Subcutaneous abdominal adipose tissue (tissue), 5 donors: ENCODE results near the gene DNAH11.
"Not testable (repeated sequence)": the region's sequence is repeated elsewhere in the genome, so short reads cannot be mapped to it uniquely, and the experiment has no call there.

ENCODE experiments used
- H3K27ac ChIP-seq: one replicate; pipeline ENCODE4 v1.7.0; 2013; ENCODE audit warnings: low read depth, mild to moderate bottlenecking, inconsistent platforms, low read length, moderate library complexity
- H3K27me3 ChIP-seq, 5 donors: one replicate each; pipeline ENCODE4 v1.7.0; 2013; ENCODE audit warnings: low read length in 5 of 5, inconsistent platforms in 1 of 5; ENCODE audit not compliant: control insufficient read depth in 5 of 5, insufficient read depth in 4 of 5
- H3K36me3 ChIP-seq, 5 donors: one replicate each; pipeline ENCODE4 v1.7.0; 2013; ENCODE audit warnings: low read length in 5 of 5; ENCODE audit not compliant: control insufficient read depth in 5 of 5, insufficient read depth in 5 of 5
- H3K4me1 ChIP-seq, 5 donors: one replicate each; pipeline ENCODE4 v1.7.0; 2013; ENCODE audit warnings: low read length in 5 of 5, mild to moderate bottlenecking in 3 of 5, moderate library complexity in 1 of 5; ENCODE audit not compliant: control insufficient read depth in 5 of 5, insufficient read depth in 5 of 5
- H3K4me3 ChIP-seq, 5 donors: one replicate each; pipeline ENCODE4 v1.7.0; 2013; ENCODE audit warnings: low read length in 5 of 5, low read depth in 1 of 5
- H3K9ac ChIP-seq, 5 donors: one replicate each; pipeline ENCODE4 v1.7.0; 2013; ENCODE audit warnings: low read length in 5 of 5, mild to moderate bottlenecking in 4 of 5, moderate library complexity in 3 of 5
- H3K9me3 ChIP-seq, 5 donors: one replicate each; pipeline ENCODE4 v1.7.0; 2013; ENCODE audit warnings: low read length in 5 of 5; ENCODE audit not compliant: control insufficient read depth in 5 of 5
- donor health status: healthy.
- donor health status: healthy.
- donor health status: healthy.
- donor health status: healthy.
- donor health status: healthy.

DNAH11 gene

GRCh38 chr7:21642422-21642821 is 99.6 kb downstream of the DNAH11 start:
- Histone ChIP-seq H3K36me3 (no peaks in the 10 kb centered on the region), H3K4me1 (no peaks in the 10 kb centered on the region), H3K27ac (no peak overlapping the region), H3K9me3 (no peaks in the 10 kb centered on the region), H3K9ac (no peak overlapping the region), H3K4me3 (no peak overlapping the region), H3K27me3 (peaks cover 0 to 2% (median 0%) of the 10 kb centered on the region in 5 donors)

DNA sequence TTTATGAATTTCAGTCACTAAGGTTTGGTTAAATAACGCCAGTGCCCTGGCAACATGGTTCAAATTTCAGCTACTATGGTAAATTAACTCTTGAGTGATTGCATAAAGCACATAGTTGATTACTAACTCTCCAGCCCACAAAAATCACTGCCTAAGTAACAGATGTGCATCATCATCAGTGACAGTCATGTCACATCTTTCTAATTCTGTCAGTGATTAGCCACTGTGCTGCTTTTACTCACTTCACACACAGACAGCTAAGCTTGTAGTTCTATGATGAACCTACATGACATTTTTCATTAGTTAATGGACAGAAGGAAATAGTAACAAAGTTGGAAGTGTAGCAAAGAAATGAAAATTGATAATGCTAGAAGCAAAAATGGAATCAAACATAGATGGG is 108.9 kb downstream of the DNAH11 start:
- no peak overlapping the region for H3K9ac ChIP-seq
- H3K4me3 ChIP-seq = no peak overlapping the region
- no peaks in the 10 kb centered on the region for H3K36me3 ChIP-seq
- H3K27me3 ChIP-seq = no peaks in the 10 kb centered on the region
- H3K4me1 ChIP-seq = no peaks in the 10 kb centered on the region
- H3K9me3 ChIP-seq = no peaks in the 10 kb centered on the region
- H3K27ac ChIP-seq = no peak overlapping the region

DNA sequence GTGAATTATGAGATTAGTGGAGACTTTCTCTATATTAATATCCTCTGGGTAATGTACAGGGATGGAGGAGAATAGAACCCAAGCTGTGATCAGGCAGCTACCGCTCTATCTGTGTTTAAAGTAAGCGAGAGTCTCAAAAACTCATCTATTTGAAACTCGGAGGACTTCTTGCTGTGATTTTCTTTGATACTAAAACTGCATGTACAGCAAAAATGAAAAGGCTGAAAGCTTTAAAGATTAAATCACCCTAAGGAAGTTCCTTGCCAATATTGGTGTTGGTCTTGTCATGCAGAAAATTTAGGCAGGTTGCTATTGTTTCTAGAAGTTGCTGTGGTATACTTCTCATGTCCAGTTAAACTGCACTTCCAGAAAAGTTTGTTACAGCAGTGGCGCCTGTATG is 110.8 kb downstream of the DNAH11 start:
- H3K4me3 ChIP-seq = no peak overlapping the region
- no peak overlapping the region for H3K9ac ChIP-seq
- no peaks in the 10 kb centered on the region for H3K4me1 ChIP-seq
- H3K27me3 ChIP-seq = no peaks in the 10 kb centered on the region
- no peaks in the 10 kb centered on the region for H3K9me3 ChIP-seq
- no peaks in the 10 kb centered on the region for H3K36me3 ChIP-seq
- H3K27ac ChIP-seq = no peak overlapping the region

GRCh38 chr7:21656081-21656480 is 113.2 kb downstream of the DNAH11 start:
- no peaks in the 10 kb centered on the region for H3K27me3 ChIP-seq
- H3K27ac ChIP-seq = no peak overlapping the region
- H3K36me3 ChIP-seq = no peaks in the 10 kb centered on the region
- H3K4me1 ChIP-seq = no peaks in the 10 kb centered on the region
- H3K9me3 ChIP-seq = no peaks in the 10 kb centered on the region
- no peak overlapping the region for H3K4me3 ChIP-seq
- H3K9ac ChIP-seq = no peak overlapping the region

DNA sequence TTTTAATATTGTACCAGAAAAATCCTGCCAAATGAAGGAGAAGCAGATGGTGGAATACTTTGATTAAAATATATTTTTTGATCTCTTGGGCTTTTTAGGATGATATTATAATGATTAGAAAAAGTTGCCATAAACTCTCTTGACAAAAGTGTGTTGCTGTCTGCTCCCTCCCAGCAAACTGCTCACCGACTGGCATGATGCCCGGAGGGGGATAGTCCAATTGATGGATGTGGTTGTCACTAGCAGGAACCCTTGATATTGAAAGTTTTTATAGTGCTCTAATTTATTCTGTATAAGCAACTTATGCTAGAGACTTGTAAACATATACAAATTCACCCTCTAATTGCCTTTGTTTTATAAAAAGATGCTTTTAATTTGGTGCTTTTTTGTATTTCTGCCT is 114.0 kb downstream of the DNAH11 start:
- H3K4me3 ChIP-seq = no peak overlapping the region
- no peaks in the 10 kb centered on the region for H3K27me3 ChIP-seq
- H3K27ac ChIP-seq = no peak overlapping the region
- H3K36me3 ChIP-seq = no peaks in the 10 kb centered on the region
- peaks cover 0 to 5% (median 0%) of the 10 kb centered on the region in 5 donors for H3K9me3 ChIP-seq
- H3K4me1 ChIP-seq = no peaks in the 10 kb centered on the region
- H3K9ac ChIP-seq = no peak overlapping the region

GRCh38 chr7:21670496-21670895 is 127.7 kb downstream of the DNAH11 start:
- no peak overlapping the region for H3K9ac ChIP-seq
- no peaks in the 10 kb centered on the region for H3K9me3 ChIP-seq
- H3K4me1 ChIP-seq = no peaks in the 10 kb centered on the region
- H3K4me3 ChIP-seq = no peak overlapping the region
- H3K36me3 ChIP-seq = no peaks in the 10 kb centered on the region
- no peaks in the 10 kb centered on the region for H3K27me3 ChIP-seq
- H3K27ac ChIP-seq = no peak overlapping the region

DNA sequence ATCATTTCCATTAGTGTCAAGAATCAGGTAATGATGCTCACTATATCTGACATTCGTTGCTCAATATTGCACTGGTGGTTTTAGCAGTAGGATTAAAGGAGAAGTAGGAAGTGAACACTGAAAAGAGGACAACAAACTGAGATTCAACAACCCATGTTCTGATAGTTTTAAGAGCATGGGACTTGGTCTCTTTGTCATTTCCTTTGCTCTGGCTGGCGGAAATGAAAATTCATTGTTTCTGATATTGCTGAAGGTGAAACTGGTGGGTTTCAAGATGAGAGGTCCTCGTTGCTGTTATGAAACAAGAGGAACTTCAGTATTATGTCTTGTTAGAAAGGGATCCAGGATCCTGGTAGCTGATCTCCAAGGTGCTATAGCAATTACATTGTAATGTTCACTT is 129.0 kb downstream of the DNAH11 start:
- Histone ChIP-seq H3K9ac (no peak overlapping the region), H3K27ac (no peak overlapping the region), H3K4me1 (no peaks in the 10 kb centered on the region), H3K4me3 (no peak overlapping the region), H3K9me3 (no peaks in the 10 kb centered on the region), H3K36me3 (no peaks in the 10 kb centered on the region), H3K27me3 (no peaks in the 10 kb centered on the region)

DNA sequence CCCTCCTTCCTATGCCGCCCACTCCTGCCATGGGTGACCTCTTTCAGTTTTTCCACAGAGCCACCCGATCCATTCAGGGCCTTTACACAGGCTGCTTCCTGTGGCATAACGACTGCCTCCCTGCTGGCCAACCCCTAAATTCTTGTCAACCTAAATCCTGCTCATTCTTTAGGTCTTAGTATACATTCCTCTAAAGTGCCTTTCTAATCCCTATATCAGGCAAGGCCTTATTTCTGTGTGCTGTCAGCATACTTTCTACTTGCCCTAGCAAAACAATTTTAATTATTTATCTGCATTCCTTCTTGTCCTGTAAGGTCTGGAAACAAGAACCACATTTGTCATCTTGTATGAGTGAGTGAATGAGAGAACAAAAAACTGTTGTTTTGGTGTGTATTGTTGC is 132.4 kb downstream of the DNAH11 start:
- H3K27me3 ChIP-seq = no peaks in the 10 kb centered on the region
- H3K9me3 ChIP-seq = peaks cover 0 to 7% (median 0%) of the 10 kb centered on the region in 5 donors
- H3K4me3 ChIP-seq = no peak overlapping the region
- H3K9ac ChIP-seq = no peak overlapping the region
- no peak overlapping the region for H3K27ac ChIP-seq
- H3K4me1 ChIP-seq = no peaks in the 10 kb centered on the region
- no peaks in the 10 kb centered on the region for H3K36me3 ChIP-seq

DNA sequence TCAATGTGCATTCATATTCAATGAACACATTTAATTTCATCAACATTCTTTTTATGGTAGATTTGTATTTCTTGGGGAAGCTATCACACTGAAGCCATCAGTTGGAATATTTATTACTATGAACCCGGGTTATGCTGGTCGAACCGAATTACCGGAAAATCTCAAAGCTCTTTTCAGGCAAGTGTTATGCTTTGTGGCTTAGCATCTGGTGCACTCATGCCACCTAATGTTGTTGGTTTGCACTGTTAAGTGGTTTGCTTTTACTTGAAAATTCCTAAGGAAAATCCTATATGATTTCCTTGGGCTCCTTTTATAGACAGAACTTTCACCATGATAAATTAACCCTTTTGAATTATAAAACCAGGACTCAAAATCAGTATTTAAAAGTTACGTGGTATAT is 147.9 kb downstream of the DNAH11 start:
- Histone ChIP-seq H3K4me1 (no peaks in the 10 kb centered on the region), H3K36me3 (no peaks in the 10 kb centered on the region), H3K27ac (no peak overlapping the region), H3K9me3 (peaks cover 0 to 2% (median 0%) of the 10 kb centered on the region in 5 donors), H3K4me3 (no peak overlapping the region), H3K9ac (no peak overlapping the region), H3K27me3 (no peaks in the 10 kb centered on the region)

GRCh38 chr7:21691146-21691545 is 148.3 kb downstream of the DNAH11 start:
- not testable (repeated sequence) for H3K9ac ChIP-seq, H3K9me3 ChIP-seq, H3K4me1 ChIP-seq, H3K4me3 ChIP-seq, H3K36me3 ChIP-seq, H3K27ac ChIP-seq, H3K27me3 ChIP-seq

DNA sequence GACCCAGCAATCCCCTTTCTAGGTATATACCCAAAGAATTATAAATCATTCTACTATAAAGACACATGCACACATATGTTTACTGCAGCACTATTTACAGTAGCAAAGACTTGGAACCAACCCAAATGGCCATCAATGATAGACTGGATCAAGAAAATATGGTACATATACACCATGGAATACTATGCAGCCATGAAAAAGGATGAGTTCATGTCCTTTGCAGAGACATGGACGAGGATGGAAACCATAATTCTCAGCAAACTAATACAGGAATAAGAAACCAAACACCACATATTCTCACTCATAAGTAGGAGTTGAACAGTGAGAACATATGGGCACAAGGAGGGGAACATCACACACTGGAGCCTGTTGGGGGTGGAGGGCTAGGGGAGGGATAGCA is 157.7 kb downstream of the DNAH11 start:
- H3K27ac ChIP-seq, H3K9ac ChIP-seq, H3K4me1 ChIP-seq, H3K4me3 ChIP-seq, H3K9me3 ChIP-seq, H3K27me3 ChIP-seq, H3K36me3 ChIP-seq: not testable (repeated sequence)
